ENCODE measurements around the gene DNLZ. TPM values are rescaled to one million over a fixed set of nuclear protein-coding genes. Genes with fewer than 3 reads are reported as not detected.

DNLZ gene
- total RNA-seq, 1 donor from 2014 or later, result 15.5 TPM

DNA sequence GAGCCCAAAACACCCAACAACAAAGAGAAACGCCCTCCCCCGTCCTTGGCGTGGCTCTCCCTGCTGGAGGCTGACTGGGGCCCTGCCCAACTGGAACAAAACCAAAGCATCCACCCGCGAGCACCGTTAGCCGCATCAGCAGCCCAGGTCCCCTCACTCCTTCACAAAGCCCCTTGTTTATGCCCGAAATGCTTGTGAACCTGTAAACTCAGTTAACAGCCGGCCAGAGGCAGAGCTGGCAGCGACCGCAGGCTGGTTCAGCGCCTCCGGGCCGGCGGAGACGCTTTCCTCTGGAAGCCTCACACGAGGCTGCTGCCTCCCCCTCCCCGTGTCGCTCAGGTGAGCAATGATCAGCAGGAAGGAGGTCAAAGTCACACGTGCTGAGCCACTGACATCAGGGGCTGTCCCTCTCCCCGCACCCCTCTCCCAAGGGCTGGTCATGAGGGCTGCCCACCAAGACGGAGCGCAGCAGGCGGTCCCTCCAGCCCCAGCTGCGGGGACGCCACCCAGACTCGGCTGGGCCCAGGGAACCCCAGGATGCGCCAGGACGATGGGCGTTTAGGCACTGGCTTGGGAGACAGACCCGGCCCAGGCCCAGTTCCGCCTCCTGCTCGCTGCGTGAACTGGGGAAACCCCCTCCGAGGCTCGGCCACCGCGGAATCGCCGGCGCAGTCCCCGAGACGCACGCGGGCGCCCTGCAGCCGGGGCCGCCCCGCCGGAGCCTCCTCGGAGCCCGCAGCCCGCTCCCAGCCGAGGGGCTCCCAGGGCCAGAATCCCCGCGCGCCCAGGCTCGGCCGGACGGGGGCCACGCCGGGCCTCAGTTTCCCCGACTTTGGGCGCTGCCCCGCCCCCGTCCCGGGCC lies 35.9 kb upstream of the DNLZ start:
- peak overlapping the region; percentile 72 for H3K27ac ChIP-seq
- H3K4me3 ChIP-seq, result peak overlapping the region; percentile 92
- TF ChIP-seq CTCF (IDR thresholded peaks at IDR 0.05), result no peak
- H3K36me3 ChIP-seq, result peaks cover 42% of the 10 kb centered on the region
- H3K9me3 ChIP-seq, result no peaks in the 10 kb centered on the region
- no peak for DNase-seq
- no peaks in the 10 kb centered on the region for H3K27me3 ChIP-seq
- peaks cover 18% of the 10 kb centered on the region for H3K4me1 ChIP-seq
- intact Hi-C loops (cut with DNase I), result no loop called here
- peak; percentile 12 for ATAC-seq

GRCh38 chr9:136398286-136398685 lies 34.7 kb upstream of the DNLZ start:
- H3K9me3 ChIP-seq, result no peaks in the 10 kb centered on the region
- no peak overlapping the region for H3K27ac ChIP-seq
- peaks cover 18% of the 10 kb centered on the region for H3K4me1 ChIP-seq
- no peaks in the 10 kb centered on the region for H3K27me3 ChIP-seq
- intact Hi-C loops (cut with DNase I), result no loop called here
- peaks cover 40% of the 10 kb centered on the region for H3K36me3 ChIP-seq
- DNase-seq (no peak), ATAC-seq (no peak)
- no peak for TF ChIP-seq CTCF (IDR thresholded peaks at IDR 0.05)
- H3K4me3 ChIP-seq, result no peak overlapping the region

- no peaks in the 10 kb centered on the region for H3K9me3 ChIP-seq
- intact Hi-C loops (cut with DNase I), result no loop called here
- no peak overlapping the region for H3K27ac ChIP-seq
- TF ChIP-seq CTCF (IDR thresholded peaks at IDR 0.05), result no peak
- H3K27me3 ChIP-seq, result no peaks in the 10 kb centered on the region
- peaks cover 44% of the 10 kb centered on the region for H3K36me3 ChIP-seq
- ATAC-seq (no peak), DNase-seq (no peak)
- H3K4me3 ChIP-seq, result no peak overlapping the region
- H3K4me1 ChIP-seq, result peaks cover 18% of the 10 kb centered on the region
Measured at GRCh38 chr9:136397643-136398042, 34.1 kb upstream of the DNLZ start.

DNA sequence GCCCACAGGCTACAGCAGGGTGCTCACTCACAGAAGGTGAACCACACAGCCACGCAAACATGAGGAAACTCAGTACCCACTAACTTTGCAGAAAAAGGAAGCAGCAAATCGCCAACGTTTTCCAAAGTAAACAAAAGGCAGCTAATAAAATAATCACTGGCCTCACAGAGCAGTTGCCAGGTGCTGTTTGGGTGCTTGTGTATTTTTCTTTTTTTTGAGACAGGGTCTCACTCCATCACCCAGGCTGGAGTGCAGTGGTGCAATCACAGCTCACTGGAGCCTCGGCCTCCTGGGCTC lies 32.6 kb upstream of the DNLZ start:
- DNase-seq (no peak), ATAC-seq (no peak)
- Histone ChIP-seq H3K36me3 (peaks cover 50% of the 10 kb centered on the region), H3K27me3 (no peaks in the 10 kb centered on the region), H3K27ac (no peak overlapping the region), H3K9me3 (no peaks in the 10 kb centered on the region), H3K4me3 (no peak overlapping the region), H3K4me1 (peaks cover 18% of the 10 kb centered on the region)
- no peak for TF ChIP-seq CTCF (IDR thresholded peaks at IDR 0.05)
- intact Hi-C loops (cut with DNase I), result no loop called here

DNA sequence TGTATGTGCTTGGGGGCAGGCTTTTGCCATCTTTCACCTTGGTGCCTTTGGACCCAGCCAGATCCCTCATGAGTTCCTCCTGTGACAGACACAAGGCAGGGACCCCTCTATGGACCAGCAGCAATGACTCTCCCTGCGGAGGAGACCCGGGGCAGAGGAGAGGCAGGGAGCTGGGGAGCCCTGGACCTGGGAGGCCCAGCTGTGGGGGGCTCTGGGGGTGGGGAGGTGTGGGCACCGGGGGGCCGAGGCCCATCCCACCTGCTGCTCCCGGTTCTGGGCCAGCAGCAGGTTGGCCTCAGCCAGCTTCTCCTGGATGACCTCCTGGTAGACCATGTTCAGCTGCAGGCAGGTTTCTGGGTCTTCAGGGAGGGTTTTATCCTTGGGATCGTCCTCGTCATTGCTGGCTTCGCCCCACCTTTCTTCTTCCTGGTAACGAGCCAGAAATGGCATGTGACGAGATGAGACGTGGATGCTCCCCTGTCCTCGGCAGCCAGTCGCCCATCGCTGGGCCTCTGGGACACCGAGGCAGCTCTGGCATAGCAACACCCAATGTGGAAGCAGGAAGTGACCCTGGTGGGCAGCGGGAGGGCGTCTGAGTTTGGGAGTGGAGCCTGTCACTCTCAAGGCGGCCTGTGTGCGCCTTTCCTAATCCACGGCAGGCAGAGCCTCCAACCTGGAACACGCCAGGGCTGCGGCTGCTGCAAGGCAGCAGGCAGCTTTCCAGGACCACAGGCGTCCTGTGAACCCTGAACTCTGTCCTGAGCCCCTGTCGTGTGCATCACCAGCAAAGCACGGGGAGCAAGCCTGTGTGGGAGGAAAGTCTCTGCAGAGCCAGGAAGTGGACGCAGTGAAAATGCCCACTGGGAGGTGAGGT lies 32.0 kb upstream of the DNLZ start:
- no peak for DNase-seq
- no peaks in the 10 kb centered on the region for H3K27me3 ChIP-seq
- H3K9me3 ChIP-seq, result no peaks in the 10 kb centered on the region
- intact Hi-C loops (cut with DNase I), result no loop called here
- peaks cover 50% of the 10 kb centered on the region for H3K36me3 ChIP-seq
- ATAC-seq, result no peak
- no peak overlapping the region for H3K4me3 ChIP-seq
- peaks cover 17% of the 10 kb centered on the region for H3K4me1 ChIP-seq
- H3K27ac ChIP-seq, result no peak overlapping the region
- TF ChIP-seq CTCF (IDR thresholded peaks at IDR 0.05), result no peak
